ENCODE results near the gene FAM89A.

Gene FAM89A

DNA sequence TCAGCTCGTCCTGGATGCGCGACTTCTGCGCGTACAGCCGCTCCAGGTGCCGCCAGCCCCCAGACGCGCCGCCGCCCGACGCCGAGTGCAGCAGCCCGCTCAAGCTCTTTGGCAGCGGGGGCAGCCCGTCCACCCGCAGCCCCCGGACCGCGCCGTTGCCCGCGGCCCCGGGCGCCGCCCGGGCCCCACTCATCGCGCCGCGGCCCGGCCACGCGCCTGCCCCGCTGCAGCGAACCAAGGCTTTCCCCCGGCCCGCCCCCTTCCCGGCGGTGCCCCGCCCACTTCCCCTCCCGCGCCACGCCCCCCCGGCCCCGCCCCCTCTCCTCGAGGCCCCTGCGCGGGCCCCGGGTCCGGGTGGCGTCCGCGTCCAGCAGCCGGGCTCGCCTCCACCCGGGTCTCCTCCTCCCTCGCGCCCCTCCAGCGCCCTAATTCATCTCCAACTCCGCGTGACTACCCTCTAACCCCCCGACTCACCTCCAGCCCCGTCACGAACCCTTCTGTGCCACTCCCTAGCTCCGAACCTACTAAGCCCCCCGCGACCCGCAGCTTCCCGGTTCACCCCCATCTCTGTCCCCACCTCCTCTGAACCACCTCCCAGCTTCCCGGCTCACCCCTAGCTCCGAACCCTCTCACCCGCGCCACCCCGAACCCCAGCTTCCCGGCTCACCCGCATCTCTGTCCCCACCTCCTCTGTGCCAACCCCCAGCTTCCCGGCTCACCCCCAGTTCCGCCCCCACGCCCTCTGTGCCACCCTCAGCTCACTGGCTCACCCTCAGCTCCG is at the start of gene FAM89A:
Gene FAM89A, minus strand, starts transcription at position 236 of the 781 bp plus-strand sequence. Its CDS starts 43 bp downstream, at position 193.
- DNase-seq: peak; percentile 79

DNA sequence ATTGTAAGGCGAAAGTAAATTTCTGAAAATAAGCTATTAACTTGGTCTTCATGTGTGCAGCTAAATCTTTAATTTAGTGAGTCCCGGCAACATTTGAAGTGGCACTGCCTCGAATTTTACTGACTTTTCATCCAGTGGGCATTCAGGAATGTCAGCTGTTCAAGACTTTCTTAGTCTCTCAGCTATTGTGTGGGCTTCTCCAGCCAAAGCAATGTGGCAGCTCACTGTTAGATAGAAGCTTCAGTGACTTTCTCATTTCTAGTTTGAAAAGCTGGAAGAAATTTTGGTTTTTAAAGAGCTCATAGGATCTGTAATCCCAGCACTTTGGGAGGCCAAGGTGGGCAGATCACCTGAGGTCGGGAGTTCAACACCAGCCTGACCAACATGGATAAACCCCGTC is 44.3 kb upstream of the FAM89A start:
- DNase-seq: no peak

DNA sequence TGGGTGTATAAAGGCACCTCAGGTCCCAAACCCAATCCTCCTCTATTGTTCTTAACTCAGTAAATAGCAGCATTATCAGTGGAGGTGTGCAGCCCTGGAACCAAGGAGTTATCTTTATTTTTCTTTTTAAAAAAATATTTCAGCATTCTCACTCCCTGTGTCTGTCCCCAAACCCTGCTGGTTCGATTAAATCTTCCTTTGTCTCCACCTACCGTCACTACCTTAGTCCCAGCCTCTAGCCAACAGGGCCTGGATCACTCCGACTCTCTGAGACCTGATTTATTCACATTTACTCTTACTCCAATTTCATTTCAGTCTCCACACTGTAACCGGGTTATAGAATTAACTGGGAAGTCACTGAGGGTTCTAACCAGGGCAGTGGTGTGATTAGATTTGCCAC is 39.1 kb upstream of the FAM89A start:
- no peak for DNase-seq

DNA sequence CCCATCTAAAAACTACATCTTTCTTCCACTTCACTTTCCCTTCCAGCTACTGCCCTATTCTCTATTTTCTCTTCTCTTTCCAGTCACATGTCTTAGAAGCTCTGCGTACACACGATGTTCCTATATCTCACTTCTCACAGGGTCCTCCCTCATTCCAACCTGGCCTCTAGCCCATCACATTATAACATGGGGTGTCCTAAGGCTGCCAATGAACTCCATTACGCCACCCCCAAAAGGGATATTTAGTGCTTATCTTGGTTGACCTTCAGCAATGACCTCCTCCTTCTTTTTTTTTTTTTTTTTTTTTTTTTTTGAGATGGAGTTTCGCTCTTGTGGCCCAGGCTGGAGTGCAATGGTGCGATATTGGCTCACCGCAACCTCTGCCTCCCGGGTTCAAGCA is 38.2 kb upstream of the FAM89A start:
- DNase-seq: no peak

DNA sequence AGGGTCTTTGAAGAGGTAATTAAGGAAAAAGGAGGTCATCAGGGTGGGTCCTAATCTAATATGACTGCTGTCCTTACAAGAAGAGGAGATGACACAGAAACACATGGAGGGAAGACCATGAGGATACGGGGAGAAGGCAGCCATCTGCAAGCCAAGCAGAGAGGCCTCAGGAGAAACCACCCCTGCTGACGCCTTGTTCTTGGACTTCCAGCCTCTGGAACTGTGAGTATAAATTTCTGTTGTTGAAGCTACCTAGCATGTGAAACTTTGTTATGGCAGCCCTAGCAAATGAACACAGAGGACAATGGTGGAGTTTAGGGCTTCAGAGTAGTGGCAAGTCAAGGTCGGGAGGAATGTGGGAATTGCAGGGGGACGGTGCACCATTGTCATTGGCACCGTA is 36.7 kb upstream of the FAM89A start:
- DNase-seq: no peak

DNA sequence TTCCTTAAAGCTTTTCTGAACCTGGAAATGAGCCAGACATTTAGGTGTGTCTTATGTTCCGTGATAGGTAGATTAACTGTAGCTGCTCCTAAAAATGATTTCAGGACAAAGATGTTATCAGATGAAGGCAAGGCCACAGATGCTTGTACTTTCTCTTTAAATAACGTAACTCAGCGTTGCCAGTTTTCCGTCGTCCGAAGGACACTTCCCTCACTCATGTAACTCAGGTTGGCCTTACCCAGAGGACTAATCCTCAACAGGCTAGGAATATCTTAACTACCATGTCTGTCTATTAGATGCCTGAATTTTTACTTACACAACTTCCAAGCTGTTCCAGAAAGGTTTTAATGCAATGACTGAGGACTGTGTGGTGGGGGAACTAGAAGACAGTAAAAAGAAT is 35.4 kb upstream of the FAM89A start:
- DNase-seq: no peak

DNA sequence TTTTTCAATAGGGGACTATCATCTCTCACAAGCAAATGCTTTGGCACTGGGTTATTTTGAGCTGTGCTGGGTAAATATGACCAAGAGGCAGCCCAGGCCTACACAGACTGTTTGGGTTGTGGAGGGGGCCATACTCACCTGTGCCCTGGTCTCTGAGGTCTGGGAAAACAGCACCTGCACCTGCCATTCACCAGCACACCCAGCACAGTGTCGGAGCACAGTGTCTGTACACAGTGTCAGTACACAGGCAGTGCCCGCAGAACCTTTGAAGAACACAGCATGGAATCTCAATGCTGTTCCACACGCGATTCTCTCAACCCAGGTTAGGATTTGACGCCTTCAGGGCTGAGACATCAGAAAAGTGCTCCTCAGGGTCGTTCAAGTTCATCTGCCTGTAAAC is 35.0 kb upstream of the FAM89A start:
- no peak for DNase-seq

DNA sequence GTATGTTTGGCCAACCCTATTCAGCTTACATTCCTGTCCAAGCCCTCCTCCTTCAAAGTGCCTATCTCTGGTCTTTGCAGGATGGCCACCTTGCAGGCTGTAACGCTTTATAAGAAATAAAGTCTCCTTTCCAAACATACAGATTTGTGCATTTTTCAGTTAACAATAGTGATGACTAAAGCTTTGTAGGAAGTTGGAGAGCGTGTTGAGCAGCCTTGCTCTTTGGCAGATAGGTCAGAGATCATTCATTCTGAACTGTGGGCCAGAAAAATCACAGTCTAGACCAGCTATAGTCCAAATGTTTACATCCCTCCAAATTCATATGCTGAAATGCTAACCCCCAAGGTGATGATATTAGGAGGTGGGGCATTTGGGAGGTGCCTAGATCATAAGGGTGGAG is 34.0 kb upstream of the FAM89A start:
- no peak for DNase-seq

DNA sequence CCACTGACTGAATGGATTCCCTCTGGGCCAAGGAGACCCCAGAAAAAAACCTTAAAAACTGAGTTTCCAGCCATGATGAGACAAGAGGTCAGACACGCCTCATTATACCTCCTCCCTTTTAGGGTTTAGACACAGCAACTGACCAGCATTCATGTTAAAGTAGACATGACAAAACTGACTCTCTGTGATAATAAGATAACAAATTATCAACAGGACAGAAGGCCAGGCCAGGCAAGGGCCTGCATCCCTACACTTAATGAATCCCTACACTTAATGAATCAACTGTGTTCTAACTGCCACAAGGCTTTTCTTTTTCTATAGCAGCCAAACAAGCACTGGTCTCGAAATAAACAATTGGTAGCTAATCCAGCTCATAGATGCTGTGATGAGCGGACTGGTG is 33.3 kb upstream of the FAM89A start:
- DNase-seq: no peak

DNA sequence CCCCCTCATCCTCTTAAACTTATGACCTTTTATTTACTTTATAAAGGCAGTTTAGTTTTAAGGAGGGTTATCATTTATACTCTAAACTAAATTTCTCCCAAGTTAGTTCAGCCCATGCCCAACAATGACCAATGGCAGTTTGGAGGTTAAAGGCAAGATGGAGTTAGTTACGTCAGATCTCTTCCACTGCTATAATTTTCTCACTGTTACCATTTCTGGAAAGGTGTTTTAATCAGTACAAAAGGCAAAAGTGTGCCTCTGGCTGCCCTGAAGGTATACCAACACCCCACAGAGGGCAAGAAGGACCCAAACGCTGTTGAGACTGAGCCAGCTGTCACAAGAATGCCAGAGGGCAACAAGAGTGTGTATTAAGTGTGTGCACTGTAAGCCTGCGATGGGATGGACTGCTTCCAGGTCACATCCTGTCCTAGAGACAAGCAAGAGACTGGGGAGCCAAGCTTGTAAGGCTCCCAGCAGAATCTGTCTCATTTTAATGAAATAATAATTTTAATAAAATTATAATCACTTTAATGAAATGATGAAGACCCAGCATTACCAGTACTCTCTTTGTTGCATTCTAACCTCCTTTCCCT is 32.5 kb upstream of the FAM89A start:
- DNase-seq: no peak

DNA sequence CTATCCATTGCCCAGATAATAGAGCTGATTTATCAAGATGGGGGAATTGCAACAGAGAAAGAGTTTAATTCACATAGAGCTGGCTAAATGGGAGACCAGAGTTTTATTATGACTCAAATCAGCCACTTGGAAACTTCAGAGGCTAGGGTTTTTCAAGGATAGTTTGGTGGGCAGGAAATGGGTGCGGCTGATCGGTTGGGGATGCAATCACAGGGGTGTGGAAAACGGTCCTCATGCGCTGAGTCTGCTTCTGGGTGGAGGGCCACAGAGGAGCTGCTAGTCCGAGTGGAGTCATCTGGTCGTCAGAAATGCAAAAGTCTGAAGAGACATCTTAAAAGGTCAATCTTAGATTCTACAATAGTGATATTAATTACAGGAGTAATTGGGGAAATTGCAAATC is 32.0 kb upstream of the FAM89A start:
- no peak for DNase-seq

DNA sequence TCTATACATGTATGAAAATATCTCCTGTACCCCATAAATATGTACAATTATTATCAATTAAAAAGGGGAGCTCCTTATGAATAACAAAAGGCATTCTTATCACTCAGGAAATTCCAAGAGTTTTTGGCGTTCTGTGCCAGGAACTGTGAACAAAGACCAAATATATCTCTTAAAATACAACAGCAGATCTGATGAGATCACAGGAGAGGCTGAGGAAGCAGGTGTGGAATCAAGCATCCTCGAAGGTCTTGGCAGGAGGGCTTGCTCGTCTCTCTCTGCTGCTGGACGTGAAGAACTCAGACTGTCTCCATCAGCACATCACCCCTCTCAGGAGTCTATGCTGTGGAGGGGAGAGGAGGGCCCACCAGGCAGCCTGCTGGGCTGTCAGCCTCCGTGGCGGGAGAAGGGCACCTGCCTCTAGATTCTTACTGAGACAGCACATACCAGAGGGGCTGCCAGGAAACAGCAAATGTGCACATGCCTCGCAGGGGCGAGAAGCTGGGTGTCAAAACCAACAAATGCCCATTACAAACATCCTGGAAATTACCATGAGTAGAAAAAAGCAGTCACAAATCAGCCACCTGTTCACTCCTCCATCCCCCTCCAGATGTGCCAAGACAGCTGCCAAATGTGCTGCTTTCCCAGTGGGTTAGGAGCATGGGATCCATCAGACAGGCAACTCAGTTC is 30.8 kb upstream of the FAM89A start:
- no peak for DNase-seq

DNA sequence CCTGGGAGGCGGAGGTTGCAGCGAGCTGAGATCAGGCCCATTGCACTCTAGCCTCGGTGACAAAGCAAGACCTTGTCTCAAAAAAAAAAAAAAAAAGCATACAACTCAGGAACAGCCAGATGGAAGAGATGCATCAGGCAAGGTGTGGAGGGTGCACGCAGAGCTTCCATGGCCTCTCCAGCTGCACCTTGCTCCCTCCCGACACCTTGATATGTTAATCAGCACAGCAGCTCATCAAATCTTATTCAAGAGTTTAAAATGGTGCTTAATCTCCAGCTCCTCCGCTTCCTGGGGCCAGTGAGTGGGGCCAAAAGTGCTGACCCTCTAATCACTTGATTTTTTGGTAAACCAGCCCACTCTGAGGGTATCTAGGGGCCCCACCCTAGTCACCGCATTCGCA is 29.3 kb upstream of the FAM89A start:
- DNase-seq: no peak

DNA sequence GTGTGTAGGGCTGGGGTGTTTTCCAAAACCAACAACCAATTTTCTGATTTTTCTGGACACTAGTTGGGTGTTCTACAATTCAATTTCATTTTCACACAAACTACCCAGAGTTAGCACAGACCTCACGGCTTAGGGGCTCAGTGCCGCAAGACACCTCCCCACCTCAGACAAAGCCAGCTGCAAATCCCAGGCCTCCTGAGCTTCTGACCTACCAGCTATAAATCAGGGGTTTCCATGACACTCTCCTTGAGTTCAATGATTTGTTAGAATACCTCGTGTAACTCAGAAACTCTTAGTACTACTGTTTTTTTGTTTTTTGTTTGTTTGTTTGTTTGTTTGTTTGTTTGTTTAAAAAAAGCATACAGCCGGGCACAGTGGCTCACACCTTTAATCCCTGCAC is 28.7 kb upstream of the FAM89A start:
- no peak for DNase-seq

DNA sequence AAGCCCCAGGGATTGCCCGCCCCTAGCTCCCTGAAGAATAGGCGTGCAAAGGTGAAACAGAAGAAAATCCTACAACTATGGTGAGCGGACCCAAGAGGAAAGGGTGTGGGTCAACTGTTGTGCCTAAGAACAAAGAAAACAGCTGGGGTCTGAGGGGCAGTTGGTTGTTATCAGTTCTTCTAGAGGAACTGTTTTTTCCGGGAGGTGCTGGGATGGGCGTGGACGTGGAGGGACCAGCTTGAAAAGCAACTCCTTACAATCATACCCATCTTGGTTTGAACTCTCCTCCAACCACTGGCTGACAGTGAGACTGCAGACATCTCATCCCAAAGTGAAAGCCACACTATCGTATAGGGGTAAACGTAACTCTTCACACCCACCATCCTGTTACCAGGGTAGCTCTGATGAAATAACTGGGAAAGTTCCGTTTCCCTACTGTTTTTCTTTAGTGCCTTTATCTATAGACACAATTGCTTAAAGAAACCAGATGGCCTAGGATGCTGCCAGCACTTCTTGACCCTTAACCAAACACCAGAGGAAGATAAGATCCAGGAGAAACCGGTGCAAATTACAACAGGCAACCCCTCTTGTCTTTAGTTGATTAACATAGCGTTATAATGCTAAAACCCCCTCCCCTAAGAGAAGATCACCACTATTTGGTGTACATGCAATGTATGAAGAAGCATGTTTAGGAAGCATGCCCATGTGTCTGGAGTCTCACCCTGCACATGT is 25.6 kb upstream of the FAM89A start:
- DNase-seq: no peak

DNA sequence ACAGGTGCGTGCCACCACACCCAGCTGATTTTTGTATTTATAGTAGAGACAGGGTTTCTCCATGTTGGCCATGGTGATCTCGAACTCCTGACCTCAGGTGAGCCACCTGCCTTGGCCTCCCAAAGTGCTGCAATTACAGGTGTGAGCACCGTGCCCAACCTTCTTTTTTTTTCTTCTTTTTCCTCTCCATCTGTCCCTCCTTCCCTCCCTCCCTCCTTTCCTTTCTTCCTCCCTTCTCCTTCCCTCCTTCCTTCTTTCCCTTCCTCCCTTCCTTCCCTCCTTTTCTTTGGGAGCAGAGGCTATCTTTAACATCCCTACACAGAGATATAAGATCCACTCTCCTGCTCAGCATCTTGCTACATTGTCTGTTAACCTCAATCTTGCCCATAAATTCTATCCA is 24.4 kb upstream of the FAM89A start:
- DNase-seq: no peak

DNA sequence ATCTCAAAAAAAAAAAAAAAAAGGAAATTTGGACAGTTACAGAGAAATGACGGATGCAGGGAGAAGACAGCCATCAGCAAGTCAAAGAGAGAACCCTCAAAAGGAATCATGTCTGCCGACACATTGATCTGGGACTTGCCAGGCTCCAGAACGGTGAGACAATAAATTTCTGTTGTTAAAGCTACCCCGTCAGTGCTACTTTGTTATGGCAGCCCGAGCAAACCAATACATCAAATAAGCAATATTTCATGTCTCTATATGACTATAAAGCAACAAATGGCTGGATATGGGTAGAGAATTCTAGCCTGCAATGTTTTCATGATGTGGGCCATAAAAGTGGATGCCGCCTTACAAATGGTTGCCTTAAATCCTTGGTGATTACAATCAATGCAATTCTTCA is 23.3 kb upstream of the FAM89A start:
- DNase-seq: no peak

DNA sequence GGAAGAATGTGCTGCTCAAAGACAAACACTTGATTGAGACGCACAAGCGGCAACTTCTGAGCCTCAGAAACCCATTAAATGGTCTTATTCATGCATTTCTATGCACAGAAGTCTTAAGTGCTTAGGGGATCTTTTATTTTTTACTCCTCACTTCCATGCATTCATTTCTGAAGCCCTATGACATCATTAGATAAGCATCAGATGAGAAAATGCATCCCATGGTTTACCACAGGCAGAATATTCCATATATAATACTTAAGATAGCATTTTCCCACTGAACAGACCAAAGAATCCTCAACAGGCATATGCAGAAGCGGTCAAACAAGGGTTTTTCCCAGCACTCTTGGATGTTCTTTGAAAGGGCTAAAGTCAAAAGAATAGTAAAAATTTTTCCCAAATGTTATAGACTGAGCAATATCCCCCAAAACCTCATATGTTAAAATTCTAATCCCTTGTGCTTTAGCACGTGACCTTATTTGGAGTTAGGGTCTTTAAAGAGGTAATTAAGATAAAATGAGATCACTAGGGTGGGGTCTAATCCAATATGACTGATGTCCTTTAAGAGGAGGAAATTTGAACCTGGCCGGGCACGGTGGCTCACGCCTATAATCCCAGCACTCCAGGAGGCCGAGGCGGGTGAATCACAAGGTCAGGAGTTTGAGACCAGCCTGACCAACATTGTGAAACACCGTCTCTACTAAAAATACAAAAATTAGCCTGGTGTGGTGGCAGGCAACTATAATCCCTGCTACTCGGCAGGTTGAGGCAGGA is 22.6 kb upstream of the FAM89A start:
- no peak for DNase-seq

DNA sequence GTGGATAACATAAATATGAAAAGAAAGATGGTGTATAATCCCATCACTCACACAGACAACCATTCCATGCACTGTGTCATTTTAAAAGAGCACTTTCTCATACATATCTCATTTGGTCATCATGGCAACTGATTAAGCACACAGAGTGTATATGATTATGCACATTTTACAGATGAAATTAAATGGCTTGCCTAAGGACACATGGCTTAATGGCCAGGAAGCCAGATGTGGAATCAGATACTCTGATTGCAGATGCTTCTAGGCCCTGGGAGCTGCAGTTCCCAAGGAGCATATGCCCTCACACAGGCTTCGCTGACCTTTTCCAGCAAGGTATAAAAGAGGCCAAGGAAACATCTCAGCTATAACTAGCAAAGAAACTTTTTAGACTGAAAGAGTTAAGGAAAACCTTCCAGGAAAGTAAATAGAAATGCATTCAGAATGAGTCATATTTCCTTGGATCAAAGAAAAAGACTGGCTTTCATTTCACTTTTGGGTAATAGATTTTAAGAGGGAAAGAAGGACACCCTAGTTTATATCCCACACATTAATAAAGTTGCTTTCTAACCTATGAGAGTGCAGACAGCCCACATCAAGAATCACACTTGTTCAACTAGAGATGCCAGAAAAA is 19.6 kb upstream of the FAM89A start:
- DNase-seq: no peak

DNA sequence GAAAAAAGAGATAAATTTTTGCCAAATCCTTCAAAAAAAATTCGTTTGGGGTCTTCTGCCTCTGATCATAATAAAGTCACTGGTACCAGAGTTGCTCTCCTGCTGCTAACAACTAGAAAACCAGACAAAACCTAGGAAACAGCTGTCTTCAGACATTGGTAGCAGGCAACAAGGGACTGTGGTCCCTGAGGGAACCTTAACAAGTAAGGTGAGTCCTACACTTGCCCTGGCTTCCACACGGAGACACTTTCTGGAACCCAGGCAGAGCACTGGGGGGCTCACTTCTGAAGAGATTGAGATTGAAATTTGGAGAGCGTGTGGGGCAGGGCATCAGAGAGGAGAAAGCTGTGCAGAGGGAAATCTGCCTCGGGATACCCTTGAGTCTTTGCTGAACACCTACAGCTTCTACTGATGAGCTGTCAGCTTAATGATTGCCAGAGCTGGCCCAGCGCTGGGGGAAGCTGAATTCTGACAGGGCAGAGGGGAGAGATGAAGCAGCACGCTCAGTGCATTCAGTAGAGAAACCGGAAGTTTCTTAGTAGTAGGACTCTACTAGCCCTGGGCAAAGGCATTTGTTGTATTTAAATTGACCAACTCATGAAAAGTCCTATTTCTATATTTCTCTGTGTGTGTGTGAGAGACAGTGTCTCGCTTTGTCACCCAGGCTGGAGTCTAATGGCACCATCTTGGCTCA is 18.5 kb upstream of the FAM89A start:
- DNase-seq: no peak

DNA sequence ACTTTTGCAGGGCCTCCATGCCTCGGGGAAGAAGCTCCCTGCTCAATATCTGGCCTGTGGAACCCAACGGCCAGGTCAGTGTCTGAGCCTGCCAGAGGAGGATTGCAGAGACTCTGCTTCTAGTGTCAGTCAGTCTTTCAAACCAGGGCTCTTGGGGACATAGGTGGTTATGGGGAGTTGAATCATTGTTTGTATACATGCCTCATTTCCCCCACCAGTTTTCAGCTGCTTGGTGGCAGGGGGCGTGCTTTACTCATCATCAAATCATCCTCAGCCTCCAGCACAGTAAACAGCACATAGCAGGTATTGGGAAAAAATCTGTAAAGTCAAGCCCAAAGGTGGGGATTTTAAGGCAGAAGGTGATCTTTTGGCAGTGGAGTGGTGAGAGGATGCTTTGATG is 17.4 kb upstream of the FAM89A start:
- no peak for DNase-seq

DNA sequence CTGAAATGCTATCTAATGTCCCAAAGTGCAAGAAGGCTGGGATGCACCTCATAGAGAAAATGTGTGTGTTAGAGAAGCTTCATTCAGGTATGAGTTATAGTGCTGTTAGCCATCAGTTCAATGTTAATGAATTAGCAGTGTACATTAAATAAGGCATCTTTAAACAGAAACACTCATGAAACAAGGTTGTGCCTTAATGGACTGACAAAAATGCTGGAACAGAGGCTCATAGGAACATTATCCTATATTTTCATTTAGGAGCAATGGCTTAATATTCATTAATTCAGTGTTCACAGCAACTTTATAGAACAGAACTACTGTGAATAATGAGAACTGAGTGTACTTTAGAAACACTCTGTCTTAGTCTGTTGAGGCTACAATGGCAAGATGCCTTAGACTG is 15.2 kb upstream of the FAM89A start:
- DNase-seq: no peak

All from islet precursor cell (in vitro differentiated cells).